NCI-H446 (cell line): ENCODE data around the gene AKR1C8.
"Not testable (repeated sequence)": the region's sequence is repeated elsewhere in the genome, so short reads cannot be mapped to it uniquely, and the experiment has no call there.

Experiments
- DNase-seq, 2 experiments: peaks; one replicate each; lab custom pipeline; 2025; lab: John Stamatoyannopoulos, UW

The AKR1C8 gene

DNA sequence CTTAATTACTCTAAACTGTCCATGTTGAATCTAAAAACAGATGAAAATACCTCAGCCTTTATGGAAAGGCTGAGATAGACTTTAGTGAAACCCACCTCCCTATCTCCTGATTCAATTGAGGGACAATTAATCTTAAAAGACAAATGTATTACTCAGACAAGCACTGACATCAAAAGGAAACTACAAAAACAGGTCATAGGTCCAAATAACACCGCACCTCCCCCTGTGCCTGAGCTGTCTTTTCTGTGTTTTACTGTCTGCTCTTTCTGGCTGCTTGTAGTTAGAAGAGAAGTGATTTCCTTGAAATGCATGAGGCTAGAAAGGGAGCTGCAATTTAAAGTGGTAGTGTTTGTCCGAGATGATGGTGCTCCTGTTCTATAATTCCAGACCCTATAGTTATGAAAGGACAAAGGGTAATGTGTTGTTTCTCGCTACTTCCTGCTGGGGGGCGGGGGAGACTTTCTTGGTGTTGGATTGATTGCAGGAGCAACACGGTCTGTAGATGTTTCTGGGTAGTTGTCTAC, 16.0 kb downstream of the AKR1C8 start:
- no peak for DNase-seq

DNA sequence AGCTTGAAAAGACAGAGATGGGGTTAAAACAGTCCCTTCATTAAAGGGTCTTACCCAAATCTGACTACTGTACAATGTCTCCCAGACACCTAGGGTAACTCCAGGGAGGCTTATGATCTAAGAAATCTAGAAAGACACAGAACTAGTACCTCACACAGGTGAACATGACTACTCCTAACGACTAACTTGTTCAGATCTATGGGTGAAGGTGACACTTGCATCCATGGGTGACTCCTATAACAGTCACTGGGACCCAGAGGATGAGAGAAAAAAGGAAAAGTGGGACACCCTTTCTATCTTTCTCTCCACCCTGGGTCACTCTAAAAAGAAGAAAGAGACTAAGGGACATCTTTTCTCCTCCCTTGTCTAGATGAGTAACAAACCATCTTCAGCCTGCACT, 19.2 kb downstream of the AKR1C8 start:
- no peak for DNase-seq

DNA sequence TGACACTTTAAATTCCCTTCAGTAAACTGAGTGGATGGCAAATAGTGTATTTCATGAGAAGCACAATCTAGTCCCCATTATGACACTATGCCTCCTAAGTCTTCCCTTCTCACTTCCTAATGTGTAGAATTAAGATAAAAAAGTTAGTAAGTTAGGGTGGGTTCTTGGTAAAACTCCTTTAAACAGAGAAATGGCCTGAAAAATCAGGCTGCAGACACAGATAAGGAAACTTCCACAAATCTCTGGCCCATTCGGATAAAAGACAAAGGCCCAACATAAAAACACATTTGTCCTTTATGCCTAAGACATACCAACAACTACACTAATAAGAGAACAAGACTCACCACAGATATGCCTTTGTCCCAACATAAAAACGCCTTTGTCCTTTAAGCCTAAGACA, 21.5 kb downstream of the AKR1C8 start:
- DNase-seq = no peak

DNA sequence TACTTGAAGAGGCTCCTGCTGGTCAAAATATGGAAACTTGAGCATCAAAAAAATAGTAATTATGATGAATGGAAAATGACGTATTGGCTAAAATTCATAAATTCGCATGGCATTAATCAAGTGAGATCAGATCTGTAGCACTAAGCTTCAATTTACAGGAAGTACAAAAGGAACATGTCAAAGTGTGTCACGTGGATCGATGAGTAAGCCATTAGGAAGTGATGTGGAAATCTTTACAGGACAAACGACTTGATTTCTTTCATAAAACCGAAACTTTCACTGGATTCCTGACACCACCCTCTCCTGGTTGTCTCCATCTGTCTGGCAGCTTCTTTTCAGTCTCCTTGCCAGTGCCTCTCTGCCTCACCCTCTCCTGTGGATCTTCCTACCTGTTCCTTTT, 25.8 kb downstream of the AKR1C8 start:
- DNase-seq = no peak

DNA sequence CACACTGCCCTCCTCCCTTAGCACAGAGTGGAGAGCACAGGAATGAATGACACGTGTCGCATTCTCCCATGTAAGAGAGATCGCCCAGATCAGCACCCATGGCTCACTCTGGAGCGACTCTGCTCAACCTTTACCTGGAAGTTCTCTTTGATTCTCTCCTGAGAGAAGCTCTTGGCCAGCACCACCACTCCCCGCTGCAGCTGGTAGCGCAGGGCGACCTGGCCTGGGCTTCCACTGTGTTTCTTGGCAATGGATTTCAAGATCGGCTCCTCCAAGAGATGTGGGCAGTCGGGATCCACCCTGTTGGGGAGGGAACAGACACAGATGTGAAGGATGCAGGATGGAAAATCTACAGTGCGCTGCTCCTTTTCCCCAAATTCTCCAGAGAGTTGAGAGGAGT, 27.4 kb downstream of the AKR1C8 start:
- no peak for DNase-seq

DNA sequence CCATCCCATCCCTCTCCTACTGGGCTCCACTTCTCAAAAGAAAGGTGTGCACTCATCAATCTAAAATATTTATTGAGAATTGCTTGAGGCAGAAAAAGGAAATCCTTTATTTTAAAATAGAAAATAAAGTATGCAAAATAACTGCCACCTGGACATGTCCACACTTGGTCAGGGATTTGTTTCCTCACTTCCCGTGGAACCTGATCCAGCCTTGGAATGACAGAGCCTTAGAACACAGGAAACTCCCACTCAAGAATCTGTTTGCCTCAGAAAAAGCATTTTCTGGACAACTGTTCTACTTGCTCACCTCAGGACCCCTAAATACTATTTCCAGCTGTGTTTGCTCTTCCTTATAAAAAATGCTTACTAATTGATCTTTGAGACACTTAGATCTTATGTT, 29.0 kb downstream of the AKR1C8 start:
- DNase-seq = no peak

DNA sequence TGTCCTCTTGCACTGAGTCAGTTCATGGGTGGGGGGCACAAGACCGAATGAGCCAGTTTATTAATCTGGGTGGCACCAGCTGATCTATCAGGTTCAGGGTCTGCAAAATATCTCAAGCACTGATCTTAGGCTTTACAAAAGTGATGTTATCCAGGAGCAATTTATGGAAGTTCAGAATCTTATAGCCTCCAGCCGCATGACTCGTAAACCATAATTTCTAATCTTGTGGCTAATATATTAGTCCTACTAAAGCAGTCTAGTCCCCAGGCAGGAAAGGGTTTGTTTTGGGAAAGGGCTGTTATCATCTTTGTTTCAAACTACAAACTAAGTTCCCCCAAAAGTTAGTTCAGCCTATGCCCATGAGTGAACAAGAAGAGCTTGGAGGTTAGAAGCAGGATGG, 33.9 kb downstream of the AKR1C8 start:
- no peak for DNase-seq

DNA sequence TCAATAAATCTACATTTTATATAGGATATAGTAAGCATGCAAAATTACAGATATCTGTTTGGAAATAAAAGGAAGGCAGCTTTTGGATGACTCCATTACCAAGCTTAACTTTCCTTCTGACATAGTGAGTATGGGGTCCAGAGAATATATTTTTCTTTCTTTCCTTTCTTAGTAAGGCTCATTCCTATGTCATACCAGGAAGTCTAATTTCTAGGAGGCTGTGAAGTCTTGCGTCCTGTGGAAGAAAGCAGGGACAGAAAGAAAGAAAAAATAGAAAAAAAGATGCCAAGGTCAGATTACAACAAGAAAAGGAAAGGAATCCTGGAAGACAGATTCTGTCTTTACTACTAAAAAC, 36.3 kb downstream of the AKR1C8 start:
- no peak for DNase-seq

DNA sequence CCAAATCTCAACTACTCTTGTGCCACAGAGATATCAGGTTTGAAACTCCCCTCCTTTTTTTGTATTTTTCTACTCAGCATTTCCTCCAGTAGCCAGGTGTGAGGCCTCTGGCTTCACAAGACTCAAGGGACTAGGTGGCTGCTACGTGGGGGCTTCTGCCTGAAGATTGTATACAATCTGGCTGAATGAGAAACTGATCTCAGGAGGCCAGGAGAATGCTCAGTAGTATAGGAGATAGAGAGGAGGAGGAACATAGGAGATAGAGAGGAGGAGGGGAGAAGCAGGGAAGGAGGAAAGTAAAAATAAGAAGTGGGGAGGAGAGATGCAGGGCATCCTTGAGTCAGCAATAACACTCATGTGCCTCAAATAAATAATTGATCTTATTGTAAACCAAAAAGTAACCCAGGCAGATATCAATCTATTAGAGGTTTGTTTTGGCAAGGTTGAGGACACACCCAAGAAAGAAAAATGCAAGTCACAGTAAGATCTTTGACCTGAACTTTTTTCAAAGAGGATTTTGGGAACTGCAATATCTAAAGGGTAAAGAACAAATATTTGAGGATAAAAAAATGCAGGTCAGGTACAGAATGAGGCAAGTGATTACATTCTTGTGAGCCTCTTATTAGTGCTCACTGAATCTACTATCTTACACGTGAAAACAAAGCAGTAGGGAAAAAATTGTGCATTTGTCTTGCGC, 36.8 kb downstream of the AKR1C8 start:
- DNase-seq = no peak

DNA sequence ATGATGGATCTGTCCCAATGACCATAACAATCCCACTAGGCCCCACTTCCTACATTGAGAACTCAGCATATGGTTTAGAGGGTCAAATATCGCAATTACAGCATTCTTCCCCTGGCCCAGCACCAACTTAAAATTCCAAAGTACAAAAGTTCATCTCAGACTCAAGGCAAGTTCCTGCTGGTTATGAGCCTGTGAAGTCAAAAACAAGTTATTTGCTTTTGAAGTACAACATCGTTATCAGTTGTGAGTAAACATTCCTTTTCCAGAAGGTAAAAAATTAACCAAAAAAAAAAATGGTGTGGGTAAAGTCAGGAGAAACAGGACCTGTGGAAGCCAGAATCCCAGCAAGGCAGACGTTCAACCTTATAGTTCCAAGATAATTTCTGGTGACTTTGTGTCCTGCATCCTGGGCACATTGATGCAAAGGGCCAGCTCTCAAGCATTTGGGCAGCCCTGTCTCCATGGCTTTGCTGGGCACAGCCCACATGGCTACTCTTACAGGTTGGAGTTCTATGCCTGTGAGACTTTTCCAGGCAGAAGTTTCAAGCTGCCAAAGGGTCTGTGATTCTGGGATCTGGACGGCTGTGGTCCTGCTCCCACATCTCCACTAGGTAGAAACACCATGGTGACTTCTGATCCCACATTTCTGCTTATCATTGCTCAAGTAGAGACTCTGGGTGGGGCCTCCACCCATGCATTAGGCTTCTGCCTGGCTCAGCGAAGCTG, 37.5 kb downstream of the AKR1C8 start:
- no peak for DNase-seq

DNA sequence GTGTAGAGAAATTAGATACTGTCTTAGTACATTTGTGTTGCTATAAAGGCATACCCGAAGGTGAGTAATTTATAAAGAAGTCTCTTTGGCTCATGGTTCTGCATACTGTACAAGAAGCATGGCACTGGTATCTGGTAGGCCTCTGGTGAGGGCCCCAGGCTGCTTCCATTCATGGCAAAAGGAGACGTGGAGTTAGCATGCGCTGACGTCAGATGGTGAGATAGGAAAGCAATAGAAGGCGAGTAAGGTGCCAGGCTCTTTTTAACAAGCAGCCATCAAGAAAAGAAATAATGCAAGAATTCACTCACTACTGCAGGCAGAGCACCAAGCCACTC, 38.1 kb downstream of the AKR1C8 start:
- DNase-seq = no peak

DNA sequence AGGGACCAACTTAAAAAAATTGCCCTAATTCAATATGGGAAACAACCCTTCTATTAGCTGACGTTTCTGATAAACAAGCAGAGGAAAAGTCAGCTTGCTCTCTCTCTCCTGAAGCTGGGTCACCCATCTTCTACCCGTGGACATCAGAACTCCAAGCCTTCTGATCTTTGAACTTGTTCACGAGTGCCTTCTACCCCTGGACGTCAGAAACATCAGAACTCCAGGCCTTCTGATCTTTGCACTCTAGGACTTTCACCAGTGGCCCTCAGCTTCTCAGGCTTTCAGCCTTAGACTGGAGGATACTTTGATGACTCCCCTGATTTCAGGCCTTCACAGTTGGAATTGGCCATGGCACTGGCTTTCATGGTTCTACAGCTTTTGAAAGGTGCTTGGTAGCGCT, 41.8 kb downstream of the AKR1C8 start:
- no peak for DNase-seq

DNA sequence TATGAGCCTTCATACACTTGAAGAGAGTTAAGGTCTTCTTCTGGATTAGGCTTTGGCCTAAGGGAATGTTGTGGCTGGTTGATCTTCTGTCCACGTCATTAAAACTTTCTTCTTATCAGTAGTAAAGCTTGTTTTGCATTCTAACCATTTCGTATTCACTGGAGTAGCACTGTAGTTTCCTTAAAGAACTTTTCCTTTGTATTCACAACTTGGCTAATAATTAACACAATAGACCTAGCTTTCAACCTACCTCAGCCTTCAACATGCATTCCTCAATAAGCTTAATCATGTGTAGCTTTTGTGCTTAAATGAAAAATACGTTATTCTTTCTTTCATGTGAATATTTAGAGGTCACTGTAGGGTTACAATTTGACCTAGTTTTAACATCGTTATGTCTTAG, 42.8 kb downstream of the AKR1C8 start:
- DNase-seq = no peak

DNA sequence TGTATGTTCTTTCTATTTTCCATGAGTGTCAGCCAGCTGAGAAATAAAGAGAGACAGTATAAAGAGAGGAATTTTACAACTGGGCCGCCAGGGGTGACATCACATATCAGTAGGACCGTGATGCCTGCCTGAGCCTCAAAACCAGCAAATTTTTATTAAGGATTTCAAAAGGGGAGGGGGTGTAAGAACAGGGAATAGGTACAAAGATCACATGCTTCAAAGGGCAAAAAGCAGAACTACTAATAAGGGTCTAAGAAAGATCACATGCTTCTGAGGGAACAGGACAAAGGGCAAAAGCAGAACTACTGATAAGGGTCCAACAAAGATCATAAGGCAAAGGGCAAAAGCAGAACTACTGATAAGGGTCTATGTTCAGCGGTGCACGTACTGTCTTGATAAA, 47.3 kb downstream of the AKR1C8 start:
- not testable (repeated sequence) for DNase-seq

DNA sequence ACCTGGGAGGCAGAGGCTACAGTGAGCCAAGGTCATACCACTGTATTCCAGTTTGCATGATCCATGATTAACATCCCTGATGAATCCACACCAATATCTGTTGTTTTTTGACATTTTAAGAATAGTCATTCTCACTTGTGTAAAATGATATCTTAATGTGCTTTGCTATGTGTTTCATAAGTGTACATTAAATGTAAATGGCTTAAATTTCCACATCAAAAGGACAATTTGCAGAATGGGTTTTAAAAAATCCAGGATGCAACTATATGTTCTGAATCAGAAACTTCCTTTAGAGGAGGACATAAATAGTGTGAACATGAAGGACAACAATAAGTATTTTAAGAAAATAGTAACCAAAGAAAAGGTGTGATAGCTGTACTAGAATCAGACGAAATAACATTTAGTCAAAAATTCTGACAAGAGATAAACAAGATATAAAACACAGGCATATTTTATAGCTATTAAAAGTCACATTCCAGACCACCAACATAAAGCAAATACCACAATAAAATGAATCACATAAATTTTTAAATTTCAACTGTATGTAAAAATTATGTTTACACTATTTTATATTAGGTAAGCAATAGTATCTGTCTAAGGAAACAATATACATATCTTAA, 48.4 kb downstream of the AKR1C8 start:
- no peak for DNase-seq

DNA sequence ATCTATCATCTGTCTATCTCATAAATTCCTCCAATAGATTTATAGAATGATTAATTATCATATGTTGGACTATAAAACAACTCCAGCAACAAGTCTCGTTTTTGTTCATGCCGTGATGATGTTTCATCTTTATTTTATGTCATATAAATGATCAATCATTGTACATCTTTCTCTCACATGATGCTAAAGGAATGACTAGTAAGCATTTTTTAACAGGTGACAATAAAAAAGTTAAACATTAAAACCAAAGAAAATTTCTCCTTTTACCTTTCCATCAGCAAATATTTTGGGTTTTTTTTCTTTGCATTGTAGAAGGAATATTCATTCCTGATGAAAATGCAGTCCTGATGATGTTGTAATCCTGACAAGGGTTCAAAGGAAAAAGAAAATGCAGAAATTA, 49.4 kb downstream of the AKR1C8 start:
- no peak for DNase-seq

DNA sequence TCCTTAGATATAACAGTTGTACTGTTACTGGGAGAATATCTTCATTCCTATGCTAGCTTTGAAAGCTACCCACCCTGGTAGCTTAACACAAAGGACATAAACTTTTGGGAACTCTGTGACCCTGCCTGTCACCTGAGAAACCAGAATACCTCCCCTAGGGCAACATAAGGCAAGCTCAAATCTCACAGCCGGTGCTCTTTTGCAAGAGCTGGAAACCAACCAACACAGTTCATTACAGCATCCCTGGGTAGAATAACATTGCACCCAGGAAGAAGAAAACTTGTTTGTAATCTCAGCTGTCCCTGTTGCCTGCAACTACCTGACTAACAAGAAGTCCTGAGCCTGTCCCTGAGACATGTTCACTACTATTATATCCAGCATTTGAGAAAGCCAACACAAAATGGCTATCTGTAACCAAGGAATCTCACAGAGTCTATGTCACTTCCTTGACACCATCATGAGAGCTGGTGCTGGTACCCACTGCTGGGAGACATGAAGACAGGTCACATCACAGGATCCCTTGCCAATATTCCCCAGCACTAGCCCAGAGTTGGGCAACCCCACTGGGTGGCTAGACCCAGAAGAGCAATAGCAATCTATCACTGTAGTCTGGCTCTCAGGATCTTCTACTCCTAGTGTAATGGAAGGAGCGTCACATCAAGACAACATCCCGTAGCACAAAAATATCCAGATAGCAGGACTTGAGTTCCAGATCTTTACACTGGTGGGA, 59.5 kb downstream of the AKR1C8 start:
- DNase-seq = no peak

DNA sequence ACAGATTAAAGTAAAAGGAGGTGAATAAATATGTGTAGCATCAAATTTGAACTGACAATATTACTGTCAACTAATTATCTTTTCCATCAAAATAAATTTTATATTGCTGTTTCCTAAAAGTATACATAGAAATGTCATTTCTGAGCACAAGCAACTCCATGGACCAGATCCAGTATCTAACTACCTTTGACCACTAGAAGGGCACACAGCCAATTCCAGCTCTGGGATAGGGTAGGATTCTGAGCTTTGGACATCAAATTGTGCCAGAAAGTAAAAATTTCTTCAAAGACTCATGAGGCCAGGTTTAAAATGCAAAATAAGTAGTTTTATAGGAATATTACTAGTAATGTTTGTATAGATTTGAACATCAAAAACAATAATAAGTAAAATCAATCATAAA, 61.1 kb downstream of the AKR1C8 start:
- no peak for DNase-seq

DNA sequence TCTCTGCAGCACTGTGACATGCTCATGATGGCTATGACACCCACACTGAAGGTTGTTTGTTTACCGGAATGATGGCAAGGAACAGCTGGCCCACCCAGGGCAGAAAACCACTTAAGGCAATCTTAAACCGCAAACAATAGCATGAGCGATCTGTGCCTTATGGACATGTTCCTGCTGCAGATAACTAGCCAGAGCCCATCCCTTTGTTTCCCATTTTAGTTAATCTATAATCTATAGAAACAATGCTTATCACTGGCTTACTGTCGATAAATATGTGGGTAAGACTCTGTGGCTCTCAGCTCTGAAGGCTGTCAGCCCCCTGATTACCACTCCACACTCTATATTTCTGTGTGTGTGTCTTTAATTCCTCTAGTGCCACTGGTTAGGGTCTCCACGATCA, 65.0 kb downstream of the AKR1C8 start:
- DNase-seq = not testable (repeated sequence)

DNA sequence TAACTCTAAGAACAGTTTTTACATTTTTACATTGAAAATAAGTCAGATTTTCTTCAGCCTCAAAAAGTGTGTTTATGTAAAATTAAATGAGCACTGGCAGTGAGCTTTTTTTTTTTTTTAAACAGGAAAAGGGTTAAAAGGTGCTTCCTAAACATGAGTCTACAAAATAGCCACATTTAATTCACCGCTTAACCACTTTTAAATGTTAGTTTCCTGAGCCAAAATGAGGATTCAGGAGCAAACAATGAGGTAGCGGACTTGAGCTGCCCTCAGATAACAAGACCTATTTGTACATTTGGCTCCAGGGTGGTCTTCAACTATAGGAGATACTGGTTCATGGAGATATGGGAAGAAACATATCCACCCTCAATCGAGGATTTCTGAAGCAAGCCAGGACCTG, 67.9 kb downstream of the AKR1C8 start:
- no peak for DNase-seq

DNA sequence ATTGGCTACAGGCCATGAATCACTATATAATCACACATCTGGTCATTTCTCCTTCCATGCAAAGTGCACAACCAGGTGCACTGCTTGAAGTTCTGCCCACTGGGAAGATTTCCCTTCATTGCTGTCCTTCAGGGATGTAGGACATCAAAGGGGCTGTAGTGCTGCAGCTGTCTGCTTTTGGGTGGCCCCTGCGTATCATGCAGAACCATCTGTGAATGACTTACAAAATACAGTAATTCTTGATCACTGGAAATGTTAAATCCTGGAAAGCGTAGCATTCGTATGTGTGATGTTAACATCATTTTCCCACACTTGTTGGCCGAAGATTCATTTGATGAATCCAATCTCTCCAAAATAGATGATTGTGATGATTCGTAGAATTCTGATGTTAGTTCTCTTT, 68.3 kb downstream of the AKR1C8 start:
- DNase-seq = no peak

DNA sequence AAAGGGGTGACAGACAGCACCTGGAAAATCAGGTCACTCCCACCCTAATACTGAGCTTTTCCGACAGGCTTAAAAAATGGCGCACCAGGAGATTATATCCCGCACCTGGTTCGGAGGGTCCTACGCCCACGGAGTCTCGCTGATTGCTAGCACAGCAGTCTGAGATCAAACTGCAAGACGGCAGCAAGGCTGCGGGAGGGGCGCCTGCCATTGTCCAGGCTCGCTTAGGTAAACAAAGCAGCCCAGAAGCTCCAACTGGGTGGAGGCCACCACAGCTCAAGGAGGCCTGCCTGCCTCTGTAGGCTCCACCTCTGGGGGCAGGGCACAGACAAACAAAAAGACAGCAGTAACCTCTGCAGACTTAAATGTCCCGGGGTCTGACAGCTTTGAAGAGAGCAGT, 75.1 kb downstream of the AKR1C8 start:
- DNase-seq = not testable (repeated sequence)
